ENCODE data around the gene HSD17B11. TPM values are rescaled to one million over a fixed set of nuclear protein-coding genes. Genes with fewer than 3 reads are reported as not detected.

The HSD17B11 gene
- total RNA-seq, 4 donors from 2014 or later: 15.3 to 34.9 (median 19.2) TPM

- H3K36me3 ChIP-seq: no peaks in the 10 kb centered on the region
- peaks cover 0 to 4% of the 10 kb centered on the region in 2 donors for H3K4me1 ChIP-seq
- intact Hi-C loops (cut with DNase I; ENCODE audit: low total_unique reads): loop anchor here (10.0 kb wide), 1 partner anchor 488 kb away; no protein-coding TSS in a partner anchor
- H3K27ac ChIP-seq: peak overlapping the region in 2 of 4 donors; percentile 10 to 32
- in situ Hi-C loops (cut with MboI; ENCODE audit: low sequenced_read_pairs in 4 of 4): loop anchor here in 1 of 4 donors (25.0 kb wide), 1 partner anchor 480 kb away; the partner anchor contains the start of gene MEPE
- H3K27me3 ChIP-seq: no peaks in the 10 kb centered on the region
- H3K4me3 ChIP-seq: no peak overlapping the region
- ATAC-seq: no peak
- TF ChIP-seq POLR2A (IDR thresholded peaks at IDR 0.05): no peak
- TF ChIP-seq CTCF (IDR thresholded peaks at IDR 0.05 in 4 of 5, conservative IDR thresholded peaks at IDR 0.05 in 1 of 5): no peak
- H3K9me3 ChIP-seq: no peaks in the 10 kb centered on the region
- DNase-seq: no peak
Measured at GRCh38 chr4:87356832-87357526, 34.0 kb downstream of the HSD17B11 start.

- no peak for DNase-seq
- Histone ChIP-seq H3K4me1 (peaks cover 0 to 4% of the 10 kb centered on the region in 2 donors), H3K27me3 (no peaks in the 10 kb centered on the region), H3K27ac (peak overlapping the region; percentile 6 to 50 (median 32)), H3K9me3 (no peaks in the 10 kb centered on the region), H3K4me3 (no peak overlapping the region), H3K36me3 (no peaks in the 10 kb centered on the region)
- ATAC-seq: peak in 1 of 2 donors; percentile 39
- TF ChIP-seq POLR2A (IDR thresholded peaks at IDR 0.05): no peak
- no peak for TF ChIP-seq CTCF (IDR thresholded peaks at IDR 0.05 in 4 of 5, conservative IDR thresholded peaks at IDR 0.05 in 1 of 5)
- in situ Hi-C loops (cut with MboI; ENCODE audit: low sequenced_read_pairs in 4 of 4): loop anchor here in 1 of 4 donors (25.0 kb wide), 1 partner anchor 483 kb away; the partner anchor contains the start of gene MEPE
- intact Hi-C loops (cut with DNase I; ENCODE audit: low total_unique reads): loop anchor here (5.0 to 10.0 kb wide), 2 partner anchors 490 to 618 kb away; no protein-coding TSS in a partner anchor
Measured at GRCh38 chr4:87354168-87355102, 36.6 kb downstream of the HSD17B11 start.

GRCh38 chr4:87353592-87353991 is 37.4 kb downstream of the HSD17B11 start:
- peak; percentile 42 to 59 (median 56) for TF ChIP-seq CTCF (IDR thresholded peaks at IDR 0.05 in 4 of 5, conservative IDR thresholded peaks at IDR 0.05 in 1 of 5)
- TF ChIP-seq POLR2A (IDR thresholded peaks at IDR 0.05): no peak
- intact Hi-C loops (cut with DNase I; ENCODE audit: low total_unique reads): loop anchor here (5.0 to 10.0 kb wide), 2 partner anchors 491 to 619 kb away; no protein-coding TSS in a partner anchor
- Histone ChIP-seq H3K36me3 (no peaks in the 10 kb centered on the region), H3K9me3 (no peaks in the 10 kb centered on the region), H3K27me3 (no peaks in the 10 kb centered on the region), H3K4me3 (no peak overlapping the region), H3K27ac (peak overlapping the region; percentile 6 to 50 (median 32)), H3K4me1 (peaks cover 0 to 4% of the 10 kb centered on the region in 2 donors)
- in situ Hi-C loops (cut with MboI; ENCODE audit: low sequenced_read_pairs in 4 of 4): loop anchor here in 1 of 4 donors (25.0 kb wide), 1 partner anchor 484 kb away; the partner anchor contains the start of gene MEPE
- ATAC-seq (peak; percentile 42 to 94), DNase-seq (peak in 1 of 2 donors; percentile 38)

- no peaks in the 10 kb centered on the region for H3K4me1 ChIP-seq
- no peaks in the 10 kb centered on the region for H3K36me3 ChIP-seq
- H3K27ac ChIP-seq: no peak overlapping the region
- TF ChIP-seq CTCF (IDR thresholded peaks at IDR 0.05 in 4 of 5, conservative IDR thresholded peaks at IDR 0.05 in 1 of 5) (no peak), POLR2A (IDR thresholded peaks at IDR 0.05) (no peak)
- no peak overlapping the region for H3K4me3 ChIP-seq
- ATAC-seq (no peak), DNase-seq (no peak)
- no peaks in the 10 kb centered on the region for H3K27me3 ChIP-seq
- in situ Hi-C loops (cut with MboI; ENCODE audit: low sequenced_read_pairs in 4 of 4) (no loop called here), intact Hi-C loops (cut with DNase I; ENCODE audit: low total_unique reads) (no loop called here)
- peaks cover 0 to 4% (median 3%) of the 10 kb centered on the region in 3 donors for H3K9me3 ChIP-seq
Measured at GRCh38 chr4:87345139-87345538, 45.8 kb downstream of the HSD17B11 start.

All from gastrocnemius medialis (tissue), 4 donors.